ENCODE data around the gene CYFIP2. TPM values are rescaled to one million over a fixed set of nuclear protein-coding genes. Genes with fewer than 3 reads are reported as not detected.

The CYFIP2 gene
- polyA plus RNA-seq, 1 donor from 2014 or later = 59.7 TPM

DNA sequence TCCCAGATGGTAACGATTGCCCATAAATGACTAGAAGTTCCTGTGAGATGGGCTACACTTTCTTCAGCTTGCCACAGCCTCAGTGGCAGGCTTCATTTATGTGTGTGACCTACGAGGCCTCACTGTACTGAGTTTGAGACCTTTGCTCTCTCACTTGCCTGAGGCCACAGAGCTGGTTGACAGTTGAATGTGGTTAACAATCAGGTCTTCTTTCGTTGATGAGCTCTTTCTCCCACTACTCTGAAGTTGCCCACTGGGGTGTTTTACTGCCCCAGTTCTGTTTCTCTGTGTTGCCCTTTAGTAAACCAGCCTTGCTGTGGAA, 70.5 kb downstream of the CYFIP2 start:
- H3K4me3 ChIP-seq (ENCODE audit: low read length) = no peak overlapping the region
- H3K79me2 ChIP-seq (replicated peaks; ENCODE audit: insufficient read depth, low read length) = no peaks in the 10 kb centered on the region
- H3K27ac ChIP-seq (ENCODE audit: low read length) = no peak overlapping the region
- peaks cover 12% of the 10 kb centered on the region for H3K36me3 ChIP-seq (ENCODE audit: insufficient read depth, low read length)
- TF ChIP-seq RAD21 (conservative IDR thresholded peaks at IDR 0.05) (no peak), TAF1 (IDR thresholded peaks at IDR 0.05; ENCODE audit: low read depth) (no peak), EP300 (conservative IDR thresholded peaks at IDR 0.05; ENCODE audit: poor library complexity, severe bottlenecking) (no peak), SMC3 (conservative IDR thresholded peaks at IDR 0.05; ENCODE audit: poor library complexity) (no peak), POLR2AphosphoS5 (IDR thresholded peaks at IDR 0.05) (no peak), EZH2 (IDR thresholded peaks at IDR 0.05; ENCODE audit: borderline replicate concordance, insufficient read depth, low read length, poor library complexity, severe bottlenecking) (no peak), MXI1 (conservative IDR thresholded peaks at IDR 0.05; ENCODE audit: poor library complexity, severe bottlenecking) (no peak)
- TF ChIP-seq, protein P1, sequence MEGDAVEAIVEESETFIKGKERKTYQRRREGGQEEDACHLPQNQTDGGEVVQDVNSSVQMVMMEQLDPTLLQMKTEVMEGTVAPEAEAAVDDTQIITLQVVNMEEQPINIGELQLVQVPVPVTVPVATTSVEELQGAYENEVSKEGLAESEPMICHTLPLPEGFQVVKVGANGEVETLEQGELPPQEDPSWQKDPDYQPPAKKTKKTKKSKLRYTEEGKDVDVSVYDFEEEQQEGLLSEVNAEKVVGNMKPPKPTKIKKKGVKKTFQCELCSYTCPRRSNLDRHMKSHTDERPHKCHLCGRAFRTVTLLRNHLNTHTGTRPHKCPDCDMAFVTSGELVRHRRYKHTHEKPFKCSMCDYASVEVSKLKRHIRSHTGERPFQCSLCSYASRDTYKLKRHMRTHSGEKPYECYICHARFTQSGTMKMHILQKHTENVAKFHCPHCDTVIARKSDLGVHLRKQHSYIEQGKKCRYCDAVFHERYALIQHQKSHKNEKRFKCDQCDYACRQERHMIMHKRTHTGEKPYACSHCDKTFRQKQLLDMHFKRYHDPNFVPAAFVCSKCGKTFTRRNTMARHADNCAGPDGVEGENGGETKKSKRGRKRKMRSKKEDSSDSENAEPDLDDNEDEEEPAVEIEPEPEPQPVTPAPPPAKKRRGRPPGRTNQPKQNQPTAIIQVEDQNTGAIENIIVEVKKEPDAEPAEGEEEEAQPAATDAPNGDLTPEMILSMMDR (IDR thresholded peaks at IDR 0.05; ENCODE audit: poor library complexity, severe bottlenecking) = no peak
- TF ChIP-seq, protein P2, sequence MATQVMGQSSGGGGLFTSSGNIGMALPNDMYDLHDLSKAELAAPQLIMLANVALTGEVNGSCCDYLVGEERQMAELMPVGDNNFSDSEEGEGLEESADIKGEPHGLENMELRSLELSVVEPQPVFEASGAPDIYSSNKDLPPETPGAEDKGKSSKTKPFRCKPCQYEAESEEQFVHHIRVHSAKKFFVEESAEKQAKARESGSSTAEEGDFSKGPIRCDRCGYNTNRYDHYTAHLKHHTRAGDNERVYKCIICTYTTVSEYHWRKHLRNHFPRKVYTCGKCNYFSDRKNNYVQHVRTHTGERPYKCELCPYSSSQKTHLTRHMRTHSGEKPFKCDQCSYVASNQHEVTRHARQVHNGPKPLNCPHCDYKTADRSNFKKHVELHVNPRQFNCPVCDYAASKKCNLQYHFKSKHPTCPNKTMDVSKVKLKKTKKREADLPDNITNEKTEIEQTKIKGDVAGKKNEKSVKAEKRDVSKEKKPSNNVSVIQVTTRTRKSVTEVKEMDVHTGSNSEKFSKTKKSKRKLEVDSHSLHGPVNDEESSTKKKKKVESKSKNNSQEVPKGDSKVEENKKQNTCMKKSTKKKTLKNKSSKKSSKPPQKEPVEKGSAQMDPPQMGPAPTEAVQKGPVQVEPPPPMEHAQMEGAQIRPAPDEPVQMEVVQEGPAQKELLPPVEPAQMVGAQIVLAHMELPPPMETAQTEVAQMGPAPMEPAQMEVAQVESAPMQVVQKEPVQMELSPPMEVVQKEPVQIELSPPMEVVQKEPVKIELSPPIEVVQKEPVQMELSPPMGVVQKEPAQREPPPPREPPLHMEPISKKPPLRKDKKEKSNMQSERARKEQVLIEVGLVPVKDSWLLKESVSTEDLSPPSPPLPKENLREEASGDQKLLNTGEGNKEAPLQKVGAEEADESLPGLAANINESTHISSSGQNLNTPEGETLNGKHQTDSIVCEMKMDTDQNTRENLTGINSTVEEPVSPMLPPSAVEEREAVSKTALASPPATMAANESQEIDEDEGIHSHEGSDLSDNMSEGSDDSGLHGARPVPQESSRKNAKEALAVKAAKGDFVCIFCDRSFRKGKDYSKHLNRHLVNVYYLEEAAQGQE (IDR thresholded peaks at IDR 0.05; ENCODE audit: borderline replicate concordance) = no peak
- no peaks in the 10 kb centered on the region for H3K9me3 ChIP-seq (ENCODE audit: low read length)
- no peak overlapping the region for H3K4me2 ChIP-seq (ENCODE audit: low read length)
- H4K20me1 ChIP-seq (ENCODE audit: insufficient read depth) = no peaks in the 10 kb centered on the region
- H3K9ac ChIP-seq (ENCODE audit: low read length) = no peak overlapping the region
- no peaks in the 10 kb centered on the region for H3K27me3 ChIP-seq (ENCODE audit: insufficient read depth, low read depth, low read length)
- no peaks in the 10 kb centered on the region for H3F3A ChIP-seq (ENCODE audit: insufficient read depth, low read length, poor library complexity, severe bottlenecking)
- H3K9me2 ChIP-seq (ENCODE audit: insufficient read depth, low read length) = no peaks in the 10 kb centered on the region
- H2AFZ ChIP-seq (ENCODE audit: low read depth, low read length) = no peak overlapping the region

DNA sequence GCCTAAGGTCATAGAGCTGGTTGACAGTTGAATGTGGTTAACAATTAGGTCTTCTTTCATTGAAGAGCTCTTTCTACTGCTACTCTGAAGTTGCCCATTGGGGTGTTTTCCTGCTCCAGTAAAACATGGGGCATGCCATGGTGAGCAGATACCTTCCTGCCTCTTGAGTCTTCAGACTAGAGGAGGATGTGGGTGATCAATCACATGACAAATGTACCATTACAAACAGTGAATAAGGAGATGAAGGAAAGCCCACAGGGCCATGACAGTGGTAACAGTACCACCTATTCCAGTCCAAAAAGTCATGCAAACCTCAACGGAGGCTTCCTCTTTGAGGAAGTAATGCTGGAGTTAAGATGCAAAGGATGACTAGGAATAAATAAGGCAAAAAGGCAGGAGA, 73.5 kb downstream of the CYFIP2 start:
- H3K36me3 ChIP-seq (ENCODE audit: insufficient read depth, low read length) = peaks cover 19% of the 10 kb centered on the region
- no peaks in the 10 kb centered on the region for H3K9me2 ChIP-seq (ENCODE audit: insufficient read depth, low read length)
- H3K4me3 ChIP-seq (ENCODE audit: low read length) = no peak overlapping the region
- H3K27me3 ChIP-seq (ENCODE audit: insufficient read depth, low read depth, low read length) = no peaks in the 10 kb centered on the region
- H2AFZ ChIP-seq (ENCODE audit: low read depth, low read length) = no peak overlapping the region
- H4K20me1 ChIP-seq (ENCODE audit: insufficient read depth) = no peaks in the 10 kb centered on the region
- no peaks in the 10 kb centered on the region for H3F3A ChIP-seq (ENCODE audit: insufficient read depth, low read length, poor library complexity, severe bottlenecking)
- no peak overlapping the region for H3K9ac ChIP-seq (ENCODE audit: low read length)
- TF ChIP-seq SMC3 (conservative IDR thresholded peaks at IDR 0.05; ENCODE audit: poor library complexity) = no peak
- no peak for TF ChIP-seq EP300 (conservative IDR thresholded peaks at IDR 0.05; ENCODE audit: poor library complexity, severe bottlenecking)
- TF ChIP-seq, protein P1 (IDR thresholded peaks at IDR 0.05; ENCODE audit: poor library complexity, severe bottlenecking) = no peak
- no peak for TF ChIP-seq MXI1 (conservative IDR thresholded peaks at IDR 0.05; ENCODE audit: poor library complexity, severe bottlenecking)
- TF ChIP-seq EZH2 (IDR thresholded peaks at IDR 0.05; ENCODE audit: borderline replicate concordance, insufficient read depth, low read length, poor library complexity, severe bottlenecking) = no peak
- TF ChIP-seq POLR2AphosphoS5 (IDR thresholded peaks at IDR 0.05) = no peak
- no peak for TF ChIP-seq TAF1 (IDR thresholded peaks at IDR 0.05; ENCODE audit: low read depth)
- TF ChIP-seq RAD21 (conservative IDR thresholded peaks at IDR 0.05) = no peak
- TF ChIP-seq, protein P2 (IDR thresholded peaks at IDR 0.05; ENCODE audit: borderline replicate concordance) = no peak
- H3K9me3 ChIP-seq (ENCODE audit: low read length) = no peaks in the 10 kb centered on the region
- no peak overlapping the region for H3K27ac ChIP-seq (ENCODE audit: low read length)
- H3K79me2 ChIP-seq (replicated peaks; ENCODE audit: insufficient read depth, low read length) = no peaks in the 10 kb centered on the region
- H3K4me2 ChIP-seq (ENCODE audit: low read length) = no peak overlapping the region
